Measurements from ENCODE around the gene CCM2. TPM values are rescaled to one million over a fixed set of nuclear protein-coding genes. Genes with fewer than 3 reads are reported as not detected.
A peak's percentile ranks its signal among the peaks of the same experiment; 100 is the strongest.
"Not testable (repeated sequence)": the region's sequence is repeated elsewhere in the genome, so short reads cannot be mapped to it uniquely, and the experiment has no call there.

The CCM2 gene
- total RNA-seq, 1 experiment from 2014 or later = 43.9 TPM

- no peak for DNase-seq
- Histone ChIP-seq H3K27me3 (ENCODE audit: control insufficient read depth, insufficient read depth, low read length) (no peaks in the 10 kb centered on the region), H3K36me3 (replicated peaks; ENCODE audit: control insufficient read depth, insufficient read depth, low read length) (peaks cover 60% of the 10 kb centered on the region)
These were observed 100.9 kb downstream of the CCM2 start for GRCh38 chr7:45100761-45101480.

GRCh38 chr7:45101748-45102147 is 101.7 kb downstream of the CCM2 start:
- no peak for DNase-seq
- Histone ChIP-seq H3K4me3 (ENCODE audit: insufficient read depth, low read depth, low read length) (no peak overlapping the region), H3K36me3 (replicated peaks; ENCODE audit: control insufficient read depth, insufficient read depth, low read length) (peaks cover 68% of the 10 kb centered on the region), H3K27me3 (ENCODE audit: control insufficient read depth, insufficient read depth, low read length) (no peaks in the 10 kb centered on the region)

More at GRCh38 chr7:45100761-45101480, 100.9 kb downstream of the CCM2 start:
- no peak overlapping the region for H3K4me3 ChIP-seq (ENCODE audit: insufficient read depth, low read depth, low read length)

GRCh38 chr7:45102785-45103712 is 103.0 kb downstream of the CCM2 start:
- Histone ChIP-seq H3K27me3 (ENCODE audit: control insufficient read depth, insufficient read depth, low read length) (no peaks in the 10 kb centered on the region), H3K36me3 (replicated peaks; ENCODE audit: control insufficient read depth, insufficient read depth, low read length) (peaks cover 81% of the 10 kb centered on the region), H3K4me3 (ENCODE audit: insufficient read depth, low read depth, low read length) (no peak overlapping the region)
- DNase-seq = no peak

- no peak for DNase-seq
- no peak overlapping the region for H3K4me3 ChIP-seq (ENCODE audit: insufficient read depth, low read depth, low read length)
- peaks cover 92% of the 10 kb centered on the region for H3K36me3 ChIP-seq (replicated peaks; ENCODE audit: control insufficient read depth, insufficient read depth, low read length)
- H3K27me3 ChIP-seq (ENCODE audit: control insufficient read depth, insufficient read depth, low read length) = no peaks in the 10 kb centered on the region
These were observed 104.2 kb downstream of the CCM2 start for GRCh38 chr7:45103958-45104843.

- DNase-seq = no peak
- H3K4me3 ChIP-seq (ENCODE audit: insufficient read depth, low read depth, low read length) = no peak overlapping the region
- H3K27me3 ChIP-seq (ENCODE audit: control insufficient read depth, insufficient read depth, low read length) = no peaks in the 10 kb centered on the region
- H3K36me3 ChIP-seq (replicated peaks; ENCODE audit: control insufficient read depth, insufficient read depth, low read length) = peaks cover 90% of the 10 kb centered on the region
These were observed 105.0 kb downstream of the CCM2 start for GRCh38 chr7:45104844-45105587.

- Histone ChIP-seq H3K36me3 (replicated peaks; ENCODE audit: control insufficient read depth, insufficient read depth, low read length) (peaks cover 85% of the 10 kb centered on the region), H3K27me3 (ENCODE audit: control insufficient read depth, insufficient read depth, low read length) (no peaks in the 10 kb centered on the region), H3K4me3 (ENCODE audit: insufficient read depth, low read depth, low read length) (no peak overlapping the region)
- DNase-seq = no peak
These were observed 105.7 kb downstream of the CCM2 start for GRCh38 chr7:45105588-45106188.

GRCh38 chr7:45106820-45107219 is 106.8 kb downstream of the CCM2 start:
- Histone ChIP-seq H3K36me3 (replicated peaks; ENCODE audit: control insufficient read depth, insufficient read depth, low read length) (peaks cover 74% of the 10 kb centered on the region), H3K27me3 (ENCODE audit: control insufficient read depth, insufficient read depth, low read length) (no peaks in the 10 kb centered on the region), H3K4me3 (ENCODE audit: insufficient read depth, low read depth, low read length) (no peak overlapping the region)
- DNase-seq = no peak

- Histone ChIP-seq H3K4me3 (ENCODE audit: insufficient read depth, low read depth, low read length) (no peak overlapping the region), H3K36me3 (replicated peaks; ENCODE audit: control insufficient read depth, insufficient read depth, low read length) (peaks cover 68% of the 10 kb centered on the region), H3K27me3 (ENCODE audit: control insufficient read depth, insufficient read depth, low read length) (no peaks in the 10 kb centered on the region)
- no peak for DNase-seq
These were observed 107.4 kb downstream of the CCM2 start for GRCh38 chr7:45107356-45107755.

GRCh38 chr7:45108863-45109262 is 108.9 kb downstream of the CCM2 start:
- Histone ChIP-seq H3K4me3 (ENCODE audit: insufficient read depth, low read depth, low read length) (no peak overlapping the region), H3K27me3 (ENCODE audit: control insufficient read depth, insufficient read depth, low read length) (no peaks in the 10 kb centered on the region), H3K36me3 (replicated peaks; ENCODE audit: control insufficient read depth, insufficient read depth, low read length) (peaks cover 54% of the 10 kb centered on the region)
- no peak for DNase-seq

GRCh38 chr7:45111298-45112223 is 111.6 kb downstream of the CCM2 start, which contains the start of gene TBRG4:
TBRG4 (minus strand) TSS chr7:45111697; CDS start chr7:45109237, 2,460 bp downstream.
- peaks cover 28% of the 10 kb centered on the region for H3K36me3 ChIP-seq (replicated peaks; ENCODE audit: control insufficient read depth, insufficient read depth, low read length)
- no peaks in the 10 kb centered on the region for H3K27me3 ChIP-seq (ENCODE audit: control insufficient read depth, insufficient read depth, low read length)
- peak; percentile 96 for DNase-seq
- peak within 1 kb of the TSS; percentile 99 for H3K4me3 ChIP-seq (ENCODE audit: insufficient read depth, low read depth, low read length)

GRCh38 chr7:45112648-45113047 is 112.6 kb downstream of the CCM2 start:
- no peak overlapping the region for H3K4me3 ChIP-seq (ENCODE audit: insufficient read depth, low read depth, low read length)
- H3K36me3 ChIP-seq (replicated peaks; ENCODE audit: control insufficient read depth, insufficient read depth, low read length) = peaks cover 17% of the 10 kb centered on the region
- no peaks in the 10 kb centered on the region for H3K27me3 ChIP-seq (ENCODE audit: control insufficient read depth, insufficient read depth, low read length)
- DNase-seq = no peak

GRCh38 chr7:45114257-45114656 is 114.3 kb downstream of the CCM2 start:
- DNase-seq; H3K4me3 ChIP-seq (ENCODE audit: insufficient read depth, low read depth, low read length); H3K36me3 ChIP-seq (replicated peaks; ENCODE audit: control insufficient read depth, insufficient read depth, low read length); H3K27me3 ChIP-seq (ENCODE audit: control insufficient read depth, insufficient read depth, low read length): not testable (repeated sequence)

All from H7 (cell line).